Measurements from ENCODE around the gene PARD3.

The PARD3 gene

DNA sequence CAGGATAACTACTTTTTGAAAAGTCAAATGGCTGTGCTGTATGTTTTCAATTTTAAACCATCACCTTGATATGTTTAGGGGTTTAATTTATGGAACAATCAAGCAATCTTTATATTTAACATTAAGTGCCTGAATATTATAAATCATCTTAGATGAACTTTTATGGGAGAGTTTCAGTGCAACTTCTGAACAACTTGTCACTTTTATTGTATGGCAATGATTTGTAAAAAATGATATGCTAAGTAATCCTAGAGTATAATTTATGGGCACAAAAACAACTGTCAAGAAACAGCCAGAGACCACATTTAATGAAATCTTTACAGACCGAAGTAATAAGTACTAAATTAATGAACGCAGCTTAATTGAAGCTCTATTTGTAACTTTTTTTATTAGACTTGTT is 498.9 kb downstream of the PARD3 start:
- no peak for DNase-seq

DNA sequence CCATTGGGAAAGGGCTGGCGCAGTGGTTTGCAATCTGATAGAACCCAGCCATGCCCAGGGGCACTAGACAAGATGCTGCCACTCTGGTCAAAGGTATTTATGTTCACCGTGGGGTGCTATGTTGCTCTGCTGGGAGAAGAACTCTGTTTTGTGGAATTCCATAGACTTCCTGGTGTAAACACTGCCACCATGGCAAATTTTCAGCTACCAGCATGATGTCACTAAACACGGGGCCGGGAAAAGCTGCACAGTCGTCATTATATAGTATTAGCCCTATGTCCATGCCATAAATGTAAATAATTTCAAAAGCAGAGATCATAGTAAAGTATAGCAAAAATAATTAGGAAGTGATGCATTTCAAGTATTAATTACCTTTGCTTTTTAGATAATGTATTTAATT is 500.6 kb downstream of the PARD3 start:
- no peak for DNase-seq

DNA sequence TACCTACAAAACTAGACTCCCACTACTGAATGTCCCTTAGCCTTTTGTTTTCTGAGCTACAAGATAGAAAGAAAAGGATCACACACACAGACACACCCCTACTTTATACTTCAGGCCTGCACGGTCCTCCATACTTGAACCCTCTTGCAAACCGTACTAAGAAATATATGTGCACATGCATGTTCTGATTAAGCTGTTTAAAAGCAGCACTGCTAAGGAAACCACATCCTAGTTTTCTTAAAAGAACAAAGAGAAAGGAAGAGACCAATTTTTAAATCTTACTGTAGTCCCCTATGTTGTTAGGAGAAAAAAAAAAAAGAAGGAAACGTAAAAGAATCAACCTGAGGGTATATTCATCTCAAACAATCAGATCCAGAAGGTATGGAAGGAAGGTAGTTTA is 501.2 kb downstream of the PARD3 start:
- DNase-seq = no peak

GRCh38 chr10:34313353-34313752 is 501.7 kb downstream of the PARD3 start:
- no peak for DNase-seq

DNA sequence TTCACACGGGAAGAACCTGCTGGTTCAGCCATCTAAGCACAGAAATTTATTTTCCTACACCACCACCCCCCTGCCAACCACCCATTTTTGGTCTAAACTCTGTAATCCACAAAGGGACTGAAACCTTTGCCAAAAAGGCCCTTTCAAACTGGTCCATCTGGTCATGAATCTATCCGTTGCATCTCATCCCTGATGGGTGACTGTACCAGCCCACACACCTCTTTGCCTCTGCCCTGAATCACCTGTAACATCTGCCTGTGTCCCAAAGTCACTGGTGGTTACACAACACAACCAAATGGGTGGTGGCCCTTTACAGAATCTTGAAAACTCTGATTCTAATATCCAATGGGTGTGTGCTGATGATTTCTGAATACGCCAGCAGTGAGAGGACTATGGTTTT is 503.4 kb downstream of the PARD3 start:
- no peak for DNase-seq

DNA sequence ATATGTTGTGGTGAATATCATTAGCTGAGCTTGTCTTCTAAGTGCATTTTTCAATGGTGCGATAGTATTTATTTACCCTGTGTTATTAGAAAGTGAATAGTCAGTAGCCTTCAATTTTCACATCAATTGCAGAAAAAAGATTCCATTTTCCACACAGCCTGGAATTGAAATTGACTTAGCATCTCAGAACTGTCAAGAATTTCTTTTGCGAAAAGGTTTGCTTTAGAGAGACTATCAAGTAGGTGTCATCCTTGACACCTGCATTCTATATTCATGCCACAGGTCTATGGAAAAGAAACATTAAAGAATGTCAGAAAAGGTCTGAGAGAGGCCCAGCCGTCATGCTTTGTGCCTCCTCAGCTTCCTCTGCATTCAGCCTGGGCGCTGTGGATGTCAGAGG is 504.9 kb downstream of the PARD3 start:
- no peak for DNase-seq

DNA sequence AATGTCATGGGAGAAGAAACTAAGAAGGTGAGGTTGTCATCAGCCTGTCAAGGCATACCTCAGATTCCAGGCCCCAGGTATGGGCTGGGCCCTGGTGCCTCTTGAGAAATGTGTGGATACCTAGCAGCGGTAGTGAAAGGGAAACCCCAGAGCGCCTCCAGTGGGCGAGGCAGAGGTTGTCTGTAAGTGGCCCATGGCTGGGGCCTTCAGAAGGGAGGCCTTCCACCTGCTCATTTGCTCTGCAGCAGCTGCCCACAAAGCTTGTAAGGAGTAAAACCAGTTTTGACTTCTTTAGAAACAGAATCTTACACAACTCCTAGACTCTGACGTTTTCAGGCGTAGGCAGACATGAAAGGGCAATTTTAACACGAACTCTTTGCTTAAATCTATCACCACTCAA is 509.9 kb downstream of the PARD3 start:
- DNase-seq = no peak

- DNase-seq = no peak
Observed at GRCh38 chr10:34303022-34303421, 512.1 kb downstream of the PARD3 start.

DNA sequence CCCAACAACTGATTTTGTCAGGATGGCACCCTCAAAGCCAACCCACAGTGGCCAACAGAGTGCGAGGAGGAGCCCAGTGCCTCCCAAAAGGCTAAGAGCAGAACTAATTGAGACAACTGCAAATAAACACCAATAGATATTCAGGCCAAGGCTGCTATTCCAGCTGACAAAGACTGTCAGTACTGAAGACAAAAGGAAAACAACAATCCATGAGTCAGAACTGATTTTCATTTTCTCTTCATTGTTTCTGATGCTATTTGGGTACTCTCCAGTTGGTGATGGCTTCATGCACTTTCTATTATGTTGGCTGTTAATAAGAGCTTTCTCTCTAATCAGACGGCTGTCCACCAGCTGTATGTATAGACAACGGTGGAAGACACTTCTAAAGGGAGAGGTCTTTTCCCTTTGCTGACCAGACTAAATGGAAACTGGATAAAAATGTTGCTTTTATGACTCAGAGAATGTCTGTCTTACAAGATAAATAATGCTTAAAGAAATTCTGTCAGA is 515.9 kb downstream of the PARD3 start:
- DNase-seq = no peak

- DNase-seq = no peak
Observed at GRCh38 chr10:34298346-34298818, 516.7 kb downstream of the PARD3 start.

- no peak for DNase-seq
Observed at GRCh38 chr10:34297541-34298345, 517.4 kb downstream of the PARD3 start.

DNA sequence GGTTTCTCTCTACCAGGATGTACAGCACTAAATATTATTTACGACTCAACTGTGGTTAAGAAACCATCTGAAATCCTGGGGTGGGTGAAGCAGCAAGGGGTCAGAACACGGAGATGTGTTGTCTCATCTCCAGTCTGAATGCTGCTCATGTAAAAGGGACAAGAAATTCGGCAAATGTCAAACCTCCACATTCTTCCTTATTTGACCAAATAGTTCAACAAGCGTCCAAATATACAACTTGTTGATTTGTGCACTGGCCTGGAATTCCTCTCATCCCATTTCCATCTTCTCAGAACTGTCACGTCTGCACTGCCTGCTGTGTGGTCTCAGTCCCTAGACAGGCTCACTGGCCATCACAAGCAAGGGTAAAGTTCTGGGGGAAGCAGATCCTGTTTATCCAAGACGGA is 520.0 kb downstream of the PARD3 start:
- DNase-seq = no peak

DNA sequence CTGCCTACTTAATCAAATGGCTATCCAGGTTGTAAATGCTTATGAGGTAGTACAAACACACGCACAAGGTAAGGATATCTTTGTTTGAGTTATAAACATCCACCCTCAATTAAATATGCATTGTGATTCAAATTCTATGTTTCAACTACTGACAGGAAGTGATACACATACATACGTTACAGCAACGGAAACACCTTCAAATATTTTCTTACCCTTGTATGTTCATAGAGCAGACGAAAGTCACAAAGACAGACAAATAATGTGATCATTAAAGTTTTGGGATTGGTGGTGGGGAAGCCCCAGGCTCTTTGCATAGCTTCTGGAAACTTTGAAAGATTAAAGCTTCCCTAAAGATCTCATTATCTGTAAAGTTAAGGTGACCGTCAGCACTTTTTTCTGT is 521.0 kb downstream of the PARD3 start:
- DNase-seq = no peak

DNA sequence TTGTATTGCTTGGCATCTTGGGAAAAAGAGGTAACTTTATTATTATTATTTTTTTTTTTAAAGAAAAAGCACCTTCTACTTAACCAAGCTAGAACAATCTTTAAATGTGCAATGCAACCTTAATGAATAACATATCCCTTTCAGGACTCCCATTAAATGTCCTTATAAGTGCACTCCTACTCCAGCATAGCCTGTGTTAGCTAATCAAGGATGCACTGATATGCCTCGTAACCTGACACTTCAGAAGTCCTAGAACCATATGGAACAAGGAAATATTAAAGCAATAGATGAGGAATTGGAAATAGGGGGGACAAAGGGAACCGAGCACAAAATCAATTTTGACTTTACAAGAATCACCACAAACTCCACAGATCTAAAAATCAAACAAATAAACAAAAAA is 522.4 kb downstream of the PARD3 start:
- DNase-seq = no peak

GRCh38 chr10:34292194-34292565 is 522.9 kb downstream of the PARD3 start:
- DNase-seq = no peak

DNA sequence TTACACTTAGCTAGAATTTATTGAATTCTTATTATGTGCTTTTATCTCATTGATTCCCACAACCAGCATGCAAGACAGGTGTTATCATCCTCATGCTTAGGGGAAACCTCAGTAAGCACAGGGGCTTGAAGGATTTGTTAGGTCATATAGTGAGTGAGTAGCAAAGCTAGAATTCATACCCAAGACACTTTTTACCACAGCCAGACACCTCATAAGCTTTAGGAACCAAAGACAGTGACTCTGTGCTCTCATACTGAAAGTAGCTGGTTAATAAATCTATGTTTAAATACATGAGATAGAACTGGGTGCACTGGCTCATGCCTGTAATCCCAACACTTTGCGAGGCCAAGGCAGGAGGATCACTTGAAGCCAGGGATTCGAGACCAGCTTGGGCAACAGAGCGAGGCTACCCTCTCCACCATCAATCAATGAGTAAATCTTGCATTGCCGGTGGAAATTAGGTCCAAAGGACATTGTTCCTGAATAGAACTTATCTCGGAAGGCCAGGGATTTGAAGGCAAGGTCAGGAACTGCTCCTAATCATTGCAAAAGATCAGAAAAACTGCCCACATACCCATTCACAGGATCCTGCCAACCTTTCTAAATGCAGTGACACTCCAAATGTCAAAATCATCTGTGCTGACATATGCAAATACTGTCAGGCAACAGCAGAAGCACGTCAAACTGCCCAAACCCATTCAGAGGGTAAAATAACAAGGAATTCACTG is 523.5 kb downstream of the PARD3 start:
- no peak for DNase-seq

- DNase-seq = no peak
Observed at GRCh38 chr10:34290412-34291081, 524.5 kb downstream of the PARD3 start.

- DNase-seq = no peak
Observed at GRCh38 chr10:34288634-34289033, 526.5 kb downstream of the PARD3 start.

DNA sequence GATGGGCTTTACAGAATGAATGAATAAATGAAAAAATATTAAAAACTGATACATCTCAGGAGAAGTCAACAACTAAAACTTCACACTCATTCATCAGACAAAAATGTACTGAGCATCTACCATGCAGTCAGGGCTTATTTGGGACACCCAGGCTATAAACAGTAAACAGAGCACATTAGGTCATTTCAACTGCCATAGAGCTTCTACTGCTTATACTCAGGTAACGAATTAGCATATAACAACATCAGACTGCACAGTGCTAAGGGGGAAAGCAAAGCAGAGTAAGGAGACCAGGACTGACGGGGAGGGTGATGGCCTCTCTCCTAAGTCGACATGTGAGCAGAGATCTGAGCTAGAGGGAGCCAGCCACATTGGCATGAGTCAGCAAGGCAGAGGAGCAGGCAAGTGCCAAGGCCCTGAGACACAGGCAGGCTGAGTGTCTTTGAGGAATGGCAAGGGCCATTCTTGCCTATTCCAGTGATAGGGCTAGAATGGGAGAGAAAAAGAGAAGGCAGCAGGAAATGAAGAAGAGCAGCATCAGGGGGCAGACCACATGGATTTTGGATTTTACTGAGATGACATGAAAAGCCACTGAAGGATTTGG is 528.9 kb downstream of the PARD3 start:
- no peak for DNase-seq

DNA sequence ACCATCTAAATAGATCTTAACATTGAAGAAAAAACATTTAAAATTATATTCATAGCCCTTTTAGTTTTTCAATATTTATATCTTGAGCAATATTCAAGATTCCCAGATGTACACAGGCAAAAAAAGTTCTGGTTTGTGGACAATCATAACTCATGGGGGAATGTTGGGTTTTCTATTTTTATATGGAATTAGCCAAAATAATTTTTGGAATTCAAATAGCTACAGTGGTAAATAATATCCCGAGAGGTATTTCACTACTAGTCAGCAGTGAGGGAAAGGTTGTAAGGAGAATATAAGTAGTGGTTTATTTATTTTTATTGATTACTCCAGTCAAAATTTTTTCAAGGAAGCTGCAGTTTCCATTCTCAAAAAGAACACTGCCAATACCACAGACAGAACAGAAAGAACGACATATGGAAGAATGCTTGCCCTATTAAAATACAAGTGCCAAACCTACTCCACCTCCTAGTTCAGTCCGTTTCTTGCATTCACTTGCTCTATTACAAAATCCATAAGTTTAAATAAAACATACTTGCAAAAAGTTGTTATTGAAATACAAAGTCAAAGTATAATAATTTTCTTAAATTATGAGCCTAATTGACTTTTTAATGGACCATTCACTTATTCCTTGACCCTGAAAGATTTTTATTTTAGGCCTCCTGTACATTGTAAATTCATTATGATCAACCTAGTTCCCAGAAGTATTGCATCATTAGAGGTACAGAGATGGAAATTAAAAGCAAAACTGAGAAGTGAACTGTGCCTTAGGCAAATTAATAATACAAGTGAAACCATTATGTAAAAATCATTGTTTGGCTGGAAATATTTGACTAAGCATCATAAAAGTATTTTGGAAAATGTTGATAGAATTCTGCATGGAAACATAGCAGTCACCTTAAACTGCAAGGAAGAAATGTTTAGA is 533.2 kb downstream of the PARD3 start:
- no peak for DNase-seq

DNA sequence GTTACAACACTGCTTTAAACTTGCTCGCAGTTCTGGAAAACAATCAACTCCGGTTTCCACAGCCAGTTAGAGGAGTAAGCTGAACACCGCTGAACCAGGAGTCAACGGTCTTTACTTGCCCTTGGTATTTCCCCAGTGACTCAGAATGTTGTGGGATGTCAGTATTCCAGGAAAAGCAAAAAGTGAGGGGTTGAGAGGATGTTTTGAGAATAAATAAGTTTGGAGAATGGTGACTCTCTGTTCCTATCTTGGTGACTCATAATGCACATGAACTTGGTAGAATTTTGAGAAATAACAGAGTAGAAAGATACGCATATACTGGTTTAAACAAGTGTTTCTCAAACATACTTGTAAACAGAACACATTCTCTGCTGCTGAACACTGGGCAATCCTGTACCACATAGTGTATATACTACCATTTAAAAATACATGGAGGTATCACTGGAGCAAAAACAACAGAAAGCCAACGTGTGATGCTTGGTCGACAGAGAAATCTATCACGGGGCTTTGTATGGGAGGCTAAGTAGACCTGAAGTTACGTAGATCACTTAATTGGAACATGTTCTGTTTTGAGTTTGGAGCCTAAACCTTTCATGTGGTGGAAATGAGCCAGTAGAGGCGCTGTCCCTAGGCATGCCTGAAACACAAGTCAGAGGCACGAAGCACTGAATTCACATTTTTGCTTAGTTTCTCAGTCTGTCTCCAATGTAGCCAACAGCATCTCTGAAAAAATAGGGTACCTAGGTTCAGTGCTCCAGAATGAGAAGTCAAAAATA is 534.3 kb downstream of the PARD3 start:
- no peak for DNase-seq
